Gastrocnemius medialis (tissue), 4 donors: ENCODE data around the gene ZNF574. TPM values are rescaled to one million over a fixed set of nuclear protein-coding genes. Genes with fewer than 3 reads are reported as not detected.

ENCODE experiments used
- ATAC-seq, 2 donors: fragments of 150-250 bp; one replicate each; pipeline ENCODE4 v1.9.1; 2016
- DNase-seq, 2 donors: peaks; one replicate each; pipeline ENCODE4 v3.0.0-alpha.2; 2019
- H3K27ac ChIP-seq, 4 donors: fragments of 200-600 bp; sonication (generic); 1 replicate in 1 of 4; 2 replicates in 3 of 4; pipeline ENCODE4 v1.5.1; 2016 to 2018; ENCODE audit warnings: mild to moderate bottlenecking in 2 of 4, moderate library complexity in 1 of 4
- H3K27me3 ChIP-seq, 3 donors: fragments of 200-600 bp; sonication (generic) in 2 of 3; 1 replicate in 1 of 3; 2 replicates in 2 of 3; pipeline versions ENCODE4 v1.5.1 to v1.6.0; 2016 to 2019; ENCODE audit warnings: mild to moderate bottlenecking in 1 of 3, moderate library complexity in 1 of 3
- H3K36me3 ChIP-seq, 2 donors: fragments of 200-600 bp; sonication (generic) in 1 of 2; one replicate each; pipeline ENCODE4 v1.5.1; 2017 to 2018
- H3K4me1 ChIP-seq, 2 donors: fragments of 200-600 bp; sonication (generic) in 1 of 2; one replicate each; pipeline ENCODE4 v1.5.1; 2016 to 2017; ENCODE audit warnings: mild to moderate bottlenecking in 2 of 2
- H3K4me3 ChIP-seq, 4 donors: fragments of 200-600 bp; sonication (generic) in 3 of 4; 1 replicate in 1 of 4; 2 replicates in 3 of 4; pipeline ENCODE4 v1.5.1; 2016 to 2019; ENCODE audit warnings: mild to moderate bottlenecking in 2 of 4
- H3K9me3 ChIP-seq, 3 donors: fragments of 200-600 bp; sonication (generic) in 2 of 3; 1 replicate in 1 of 3; 2 replicates in 2 of 3; pipeline ENCODE4 v1.5.1; 2016 to 2019
- CTCF ChIP-seq, 5 experiments: fragments of 450-650 bp in 3 of 5; fragments of 200-600 bp in 2 of 5; sonication (generic) in 2 of 5; IDR thresholded peaks in 4 of 5; conservative IDR thresholded peaks in 1 of 5; 1 replicate in 4 of 5; 2 replicates in 1 of 5; pipeline ENCODE4 v1.5.1; 2016 to 2019; ENCODE audit warnings: antibody characterized with exemption in 5 of 5, mild to moderate bottlenecking in 3 of 5, moderate library complexity in 3 of 5
- POLR2A ChIP-seq, 2 donors: fragments of 450-650 bp; IDR thresholded peaks; one replicate each; pipeline ENCODE4 v1.6.1; 2017; ENCODE audit warnings: antibody characterized with exemption in 2 of 2, mild to moderate bottlenecking in 2 of 2, moderate library complexity in 2 of 2
- in situ Hi-C, 4 donors: fragments of 200-750 bp; cut with MboI; loops; one replicate each; pipeline versions ENCODE4 v1.15.0 to v1.8.0; 2017; ENCODE audit warnings: low sequenced_read_pairs in 4 of 4
- intact Hi-C: fragments of 100-400 bp; cut with DNase I; formaldehyde crosslinking; loops from one replicate; pipeline ENCODE4 v1.15.1; 2023; ENCODE audit warnings: low total_unique reads
- total RNA-seq, 4 donors: library from RNA; depleted of rRNA; stranded (reverse); fragments of >200 nt; gene quantifications; one replicate each; pipeline versions ENCODE4 v1.1.0 to v1.2.3, GENCODE V29; 2016

The ZNF574 gene
- total RNA-seq, 4 donors from 2014 or later, result 10.8 to 15.1 (median 13.8) TPM

GRCh38 chr19:42057846-42058245, 18.1 kb upstream of the ZNF574 start:
- peak overlapping the region in 2 of 4 donors; percentile 41 to 55 for H3K27ac ChIP-seq
- peak in 1 of 2 donors; percentile 66 for DNase-seq
- no peak overlapping the region for H3K4me3 ChIP-seq
- H3K27me3 ChIP-seq, result no peaks in the 10 kb centered on the region
- H3K4me1 ChIP-seq, result peaks cover 6 to 10% of the 10 kb centered on the region in 2 donors
- in situ Hi-C loops (no loop called here), intact Hi-C loops (no loop called here)
- H3K36me3 ChIP-seq, result no peaks in the 10 kb centered on the region
- no peak for TF ChIP-seq POLR2A (IDR thresholded peaks at IDR 0.05)
- no peak for TF ChIP-seq CTCF (IDR thresholded peaks at IDR 0.05 in 4 of 5, conservative IDR thresholded peaks at IDR 0.05 in 1 of 5)
- peak; percentile 57 to 89 for ATAC-seq
- H3K9me3 ChIP-seq, result no peaks in the 10 kb centered on the region

- ATAC-seq, result no peak
- H3K27me3 ChIP-seq, result no peaks in the 10 kb centered on the region
- intact Hi-C loops, result no loop called here
- H3K27ac ChIP-seq, result no peak overlapping the region
- H3K4me1 ChIP-seq, result peaks cover 0 to 7% of the 10 kb centered on the region in 2 donors
- TF ChIP-seq POLR2A (IDR thresholded peaks at IDR 0.05) (no peak), CTCF (IDR thresholded peaks at IDR 0.05 in 4 of 5, conservative IDR thresholded peaks at IDR 0.05 in 1 of 5) (no peak)
- in situ Hi-C loops, result no loop called here
- no peak overlapping the region for H3K4me3 ChIP-seq
- H3K9me3 ChIP-seq, result no peaks in the 10 kb centered on the region
- no peaks in the 10 kb centered on the region for H3K36me3 ChIP-seq
- no peak for DNase-seq
Measured at GRCh38 chr19:42059196-42059595, 16.8 kb upstream of the ZNF574 start.

- Histone ChIP-seq H3K27ac (no peak overlapping the region), H3K4me1 (peaks cover 0 to 7% of the 10 kb centered on the region in 2 donors), H3K4me3 (no peak overlapping the region), H3K27me3 (no peaks in the 10 kb centered on the region), H3K9me3 (no peaks in the 10 kb centered on the region), H3K36me3 (no peaks in the 10 kb centered on the region)
- ATAC-seq (no peak), DNase-seq (no peak)
- in situ Hi-C loops, result no loop called here
- intact Hi-C loops, result no loop called here
- TF ChIP-seq POLR2A (IDR thresholded peaks at IDR 0.05), result no peak
- no peak for TF ChIP-seq CTCF (IDR thresholded peaks at IDR 0.05 in 4 of 5, conservative IDR thresholded peaks at IDR 0.05 in 1 of 5)
Measured at GRCh38 chr19:42060117-42060516, 15.8 kb upstream of the ZNF574 start.

- intact Hi-C loops (no loop called here), in situ Hi-C loops (no loop called here)
- ATAC-seq (no peak), DNase-seq (no peak)
- H3K4me3 ChIP-seq, result no peak overlapping the region
- H3K36me3 ChIP-seq, result no peaks in the 10 kb centered on the region
- H3K4me1 ChIP-seq, result peaks cover 0 to 7% of the 10 kb centered on the region in 2 donors
- no peak for TF ChIP-seq CTCF (IDR thresholded peaks at IDR 0.05 in 4 of 5, conservative IDR thresholded peaks at IDR 0.05 in 1 of 5)
- TF ChIP-seq POLR2A (IDR thresholded peaks at IDR 0.05), result no peak
- H3K27me3 ChIP-seq, result peaks cover 8 to 9% (median 9%) of the 10 kb centered on the region in 3 donors
- H3K9me3 ChIP-seq, result no peaks in the 10 kb centered on the region
- no peak overlapping the region for H3K27ac ChIP-seq
Measured at GRCh38 chr19:42062381-42062780, 13.6 kb upstream of the ZNF574 start.

- no peak overlapping the region for H3K4me3 ChIP-seq
- peaks cover 15 to 27% (median 25%) of the 10 kb centered on the region in 3 donors for H3K27me3 ChIP-seq
- intact Hi-C loops, result no loop called here
- no peak for TF ChIP-seq CTCF (IDR thresholded peaks at IDR 0.05 in 4 of 5, conservative IDR thresholded peaks at IDR 0.05 in 1 of 5)
- TF ChIP-seq POLR2A (IDR thresholded peaks at IDR 0.05), result no peak
- H3K9me3 ChIP-seq, result no peaks in the 10 kb centered on the region
- no peak overlapping the region for H3K27ac ChIP-seq
- no peak for ATAC-seq
- in situ Hi-C loops, result no loop called here
- no peak for DNase-seq
- H3K4me1 ChIP-seq, result no peaks in the 10 kb centered on the region
- H3K36me3 ChIP-seq, result no peaks in the 10 kb centered on the region
Measured at GRCh38 chr19:42064432-42064831, 11.5 kb upstream of the ZNF574 start.
